H9 (cell line): ENCODE measurements around the gene KLF15. TPM values are rescaled to one million over a fixed set of nuclear protein-coding genes. Genes with fewer than 3 reads are reported as not detected.

Experiments used
- DNase-seq: peaks from one replicate; pipeline ENCODE4 v3.0.0-alpha.2; 2017
- H2AFZ ChIP-seq: one replicate; pipeline ENCODE4 v1.6.1; 2013; ENCODE audit warnings: mild to moderate bottlenecking, low read length, control low read depth, moderate library complexity
- H2AK5ac ChIP-seq: 2 replicates; pipeline ENCODE4 v1.6.1; 2013; ENCODE audit warnings: low read length, control low read depth, mixed read lengths; ENCODE audit not compliant: insufficient read length
- H2BK120ac ChIP-seq: one replicate; pipeline ENCODE4 v1.6.1; 2013; ENCODE audit warnings: low read depth, mild to moderate bottlenecking, low read length, control low read depth, inconsistent platforms; ENCODE audit not compliant: poor library complexity, severe bottlenecking
- H2BK12ac ChIP-seq: 2 replicates; pipeline ENCODE4 v1.6.1; 2013; ENCODE audit warnings: low read length, control low read depth, mixed read lengths, low read depth; ENCODE audit not compliant: insufficient read length
- H2BK15ac ChIP-seq: 2 replicates; pipeline ENCODE4 v1.6.1; 2013; ENCODE audit warnings: low read depth, low read length, control low read depth
- H2BK20ac ChIP-seq: one replicate; pipeline ENCODE4 v1.6.1; 2013; ENCODE audit warnings: low read depth, mild to moderate bottlenecking, low read length, control low read depth, inconsistent platforms; ENCODE audit not compliant: poor library complexity, severe bottlenecking
- H2BK5ac ChIP-seq: 2 replicates; pipeline ENCODE4 v1.6.1; 2013; ENCODE audit warnings: low read length, control low read depth, mixed read lengths; ENCODE audit not compliant: insufficient read length
- H3K14ac ChIP-seq: 2 replicates; pipeline ENCODE4 v1.6.1; 2013; ENCODE audit warnings: low read length, control low read depth; ENCODE audit not compliant: insufficient read depth
- H3K18ac ChIP-seq: 2 replicates; pipeline ENCODE4 v1.6.1; 2013; ENCODE audit warnings: low read depth, mild to moderate bottlenecking, mixed read lengths, low read length, control low read depth; ENCODE audit not compliant: insufficient read length
- H3K23ac ChIP-seq: 2 replicates; pipeline ENCODE4 v1.6.1; 2013; ENCODE audit warnings: low read length, control low read depth, mixed read lengths, low read depth; ENCODE audit not compliant: insufficient read length
- H3K23me2 ChIP-seq: 2 replicates; pipeline ENCODE4 v1.6.1; 2013; ENCODE audit warnings: low read depth, mild to moderate bottlenecking, mixed read lengths, low read length, control low read depth; ENCODE audit not compliant: insufficient read length, poor library complexity, severe bottlenecking
- H3K27ac ChIP-seq: 2 replicates; pipeline ENCODE4 v1.5.1; 2013; ENCODE audit warnings: low read length, control low read depth, mixed read lengths, low read depth; ENCODE audit not compliant: insufficient read length
- H3K27me3 ChIP-seq: 2 replicates; pipeline ENCODE4 v1.6.1; 2013; ENCODE audit warnings: low read length, control low read depth, inconsistent platforms; ENCODE audit not compliant: insufficient read depth
- H3K4ac ChIP-seq: 2 replicates; pipeline ENCODE4 v1.6.1; 2013; ENCODE audit warnings: low read depth, mild to moderate bottlenecking, control low read depth, inconsistent platforms, low read length, moderate library complexity
- H3K4me1 ChIP-seq: 2 replicates; pipeline ENCODE4 v1.6.1; 2013; ENCODE audit warnings: low read length, control low read depth, inconsistent platforms; ENCODE audit not compliant: insufficient read depth
- H3K4me2 ChIP-seq: 2 replicates; pipeline ENCODE4 v1.6.1; 2013; ENCODE audit warnings: low read length, control low read depth, mixed read lengths; ENCODE audit not compliant: insufficient read length, insufficient read depth
- H3K56ac ChIP-seq: 2 replicates; pipeline ENCODE4 v1.6.1; 2013; ENCODE audit warnings: low read depth, mild to moderate bottlenecking, mixed read lengths, low read length, control low read depth; ENCODE audit not compliant: insufficient read length
- H3K79me1 ChIP-seq: 2 replicates; pipeline ENCODE4 v1.6.1; 2013; ENCODE audit warnings: low read depth, mild to moderate bottlenecking, moderate library complexity, low read length, control low read depth, inconsistent platforms; ENCODE audit not compliant: insufficient read depth, poor library complexity, severe bottlenecking
- H3K79me2 ChIP-seq: 2 replicates; pipeline ENCODE4 v1.6.1; 2013; ENCODE audit warnings: low read length, control low read depth, inconsistent platforms; ENCODE audit not compliant: insufficient read depth
- H3K9ac ChIP-seq: 2 replicates; pipeline ENCODE4 v1.6.1; 2013; ENCODE audit warnings: low read length, control low read depth, mixed read lengths; ENCODE audit not compliant: insufficient read length; ENCODE audit errors: extremely low read depth
- H3K9me3 ChIP-seq: one replicate; pipeline ENCODE4 v1.6.1; 2013; ENCODE audit warnings: low read depth, low read length, inconsistent platforms; ENCODE audit not compliant: control insufficient read depth
- H3T11ph ChIP-seq: one replicate; pipeline ENCODE4 v1.6.1; 2013; ENCODE audit warnings: mild to moderate bottlenecking, low read length, control low read depth, inconsistent platforms
- H4K20me1 ChIP-seq: one replicate; pipeline ENCODE4 v1.6.1; 2013; ENCODE audit not compliant: control insufficient read depth, insufficient read length, insufficient read depth
- H4K5ac ChIP-seq: 2 replicates; pipeline ENCODE4 v1.6.1; 2013; ENCODE audit warnings: low read depth, mild to moderate bottlenecking, mixed read lengths, low read length, control low read depth; ENCODE audit not compliant: insufficient read length
- H4K8ac ChIP-seq: replicated peaks from 2 replicates; pipeline ENCODE4 v1.6.1; 2013; ENCODE audit warnings: low read length, control low read depth, mixed read lengths, low read depth; ENCODE audit not compliant: insufficient read length
- H4K91ac ChIP-seq: 2 replicates; pipeline ENCODE4 v1.6.1; 2013; ENCODE audit warnings: low read depth, mild to moderate bottlenecking, moderate library complexity, mixed read lengths, low read length, control low read depth; ENCODE audit not compliant: insufficient read length
- H3K27ac Mint-ChIP-seq, 3 experiments: 2 replicates in 2 of 3; 3 replicates in 1 of 3; pipeline ENCODE4 v1.8.0; 2020 to 2021; ENCODE audit warnings: mixed read lengths in 3 of 3, mild to moderate bottlenecking in 1 of 3, moderate library complexity in 1 of 3
- H3K27me3 Mint-ChIP-seq: 2 replicates; pipeline ENCODE4 v1.8.0; 2021; ENCODE audit warnings: low read depth, mild to moderate bottlenecking, moderate library complexity, mixed read lengths
- H3K36me3 Mint-ChIP-seq, 3 experiments: 2 replicates in 2 of 3; 3 replicates in 1 of 3; pipeline ENCODE4 v1.8.0; 2020 to 2021; ENCODE audit warnings: low read depth in 3 of 3, mixed read lengths in 3 of 3; ENCODE audit not compliant: insufficient read depth in 1 of 3
- H3K4me1 Mint-ChIP-seq, 2 experiments: 2 replicates each; pipeline ENCODE4 v1.8.0; 2020; ENCODE audit warnings: mixed read lengths in 2 of 2
- H3K4me3 Mint-ChIP-seq, 2 experiments: 2 replicates in 1 of 2; 3 replicates in 1 of 2; pipeline ENCODE4 v1.8.0; 2020 to 2021; ENCODE audit warnings: mild to moderate bottlenecking in 2 of 2, mixed read lengths in 2 of 2, moderate library complexity in 1 of 2
- H3K9me3 Mint-ChIP-seq, 2 experiments: 2 replicates in 1 of 2; 3 replicates in 1 of 2; pipeline ENCODE4 v1.8.0; 2020; ENCODE audit warnings: mild to moderate bottlenecking in 2 of 2, mixed read lengths in 2 of 2, moderate library complexity in 1 of 2
- CTCF ChIP-seq: fragments of 200-600 bp; sonication (generic); conservative IDR thresholded peaks from 3 replicates; pipeline ENCODE4 v1.8.0; 2021; ENCODE audit warnings: antibody characterized with exemption, mild to moderate bottlenecking
- WGBS: extraction: QIAGEN DNeasy Blood & Tissue Kit; methylation state at CpG from one replicate; pipeline ENCODE4 v1.1.7; 2013; ENCODE audit warnings: missing lambda C conversion rate, low lambda C conversion rate, mixed read lengths; ENCODE audit not compliant: insufficient read length; ENCODE audit errors: extremely low coverage; 5-methylcytosine and 5-hydroxymethylcytosine counted together
- total RNA-seq: library from RNA; stranded (reverse); gene quantifications from 2 replicates; pipeline ENCODE4 v1.2.1, GENCODE V29; 2021

KLF15 gene
- total RNA-seq, 1 experiment from 2014 or later, result 10.8 TPM

- H3K4me2 ChIP-seq, result no peak overlapping the region
- no peak overlapping the region for H4K91ac ChIP-seq
- peaks cover 0 to 2% (median 0%) of the 10 kb centered on the region in 3 experiments; a peak in 1 of 7 replicates for H3K36me3 Mint-ChIP-seq
- no peak for DNase-seq
- H3K79me1 ChIP-seq, result no peaks in the 10 kb centered on the region
- no peak overlapping the region for H2BK12ac ChIP-seq
- no peak overlapping the region for H2AK5ac ChIP-seq
- WGBS, result no CpG with 5 or more reads among the region's 13 CpGs
- no peak overlapping the region for H2BK5ac ChIP-seq
- TF ChIP-seq CTCF, result no peak
- H3K9me3 ChIP-seq, result no peaks in the 10 kb centered on the region
- H3K9ac ChIP-seq, result no peak overlapping the region
- H3K4me1 Mint-ChIP-seq, result peaks cover 23 to 25% of the 10 kb centered on the region in 2 experiments
- no peak overlapping the region for H3T11ph ChIP-seq
- H3K4ac ChIP-seq, result no peak overlapping the region
- no peak overlapping the region for H4K5ac ChIP-seq
- no peak overlapping the region for H2BK20ac ChIP-seq
- no peak overlapping the region for H3K56ac ChIP-seq
- H3K27me3 Mint-ChIP-seq, result peaks cover 45% of the 10 kb centered on the region
- H3K18ac ChIP-seq, result no peak overlapping the region
- no peak overlapping the region for H3K23ac ChIP-seq
- no peaks in the 10 kb centered on the region for H3K4me1 ChIP-seq
- no peak overlapping the region for H2BK120ac ChIP-seq
- H3K4me3 Mint-ChIP-seq, result no peak overlapping the region
- no peaks in the 10 kb centered on the region; a peak in 1 of 5 replicates for H3K9me3 Mint-ChIP-seq
- peaks cover 16% of the 10 kb centered on the region; the same call in 1 of the 2 replicates for H3K27me3 ChIP-seq
- H3K14ac ChIP-seq, result no peak overlapping the region; the same call in 1 of the 2 replicates
- no peak overlapping the region for H2AFZ ChIP-seq
- H3K27ac Mint-ChIP-seq, result no peak overlapping the region
- no peaks in the 10 kb centered on the region for H3K23me2 ChIP-seq
- no peak overlapping the region for H4K8ac ChIP-seq
- no peaks in the 10 kb centered on the region for H3K79me2 ChIP-seq
- no peak overlapping the region for H3K27ac ChIP-seq
- H4K20me1 ChIP-seq, result no peaks in the 10 kb centered on the region
- H2BK15ac ChIP-seq, result no peak overlapping the region
Measured at GRCh38 chr3:126397610-126398422, 40.6 kb upstream of the KLF15 start.
